Activated CD4-positive, alpha-beta T cell treated with anti-CD3 and anti-CD28 coated beads for 4 hours (primary cell): ENCODE data around the gene EOMES.
"Not testable (repeated sequence)": the region's sequence is repeated elsewhere in the genome, so short reads cannot be mapped to it uniquely, and the experiment has no call there.

Experiments used
- DNase-seq, 2 donors: peaks; one replicate each; pipeline ENCODE4 v3.0.0-alpha.2; 2020

EOMES gene

DNA sequence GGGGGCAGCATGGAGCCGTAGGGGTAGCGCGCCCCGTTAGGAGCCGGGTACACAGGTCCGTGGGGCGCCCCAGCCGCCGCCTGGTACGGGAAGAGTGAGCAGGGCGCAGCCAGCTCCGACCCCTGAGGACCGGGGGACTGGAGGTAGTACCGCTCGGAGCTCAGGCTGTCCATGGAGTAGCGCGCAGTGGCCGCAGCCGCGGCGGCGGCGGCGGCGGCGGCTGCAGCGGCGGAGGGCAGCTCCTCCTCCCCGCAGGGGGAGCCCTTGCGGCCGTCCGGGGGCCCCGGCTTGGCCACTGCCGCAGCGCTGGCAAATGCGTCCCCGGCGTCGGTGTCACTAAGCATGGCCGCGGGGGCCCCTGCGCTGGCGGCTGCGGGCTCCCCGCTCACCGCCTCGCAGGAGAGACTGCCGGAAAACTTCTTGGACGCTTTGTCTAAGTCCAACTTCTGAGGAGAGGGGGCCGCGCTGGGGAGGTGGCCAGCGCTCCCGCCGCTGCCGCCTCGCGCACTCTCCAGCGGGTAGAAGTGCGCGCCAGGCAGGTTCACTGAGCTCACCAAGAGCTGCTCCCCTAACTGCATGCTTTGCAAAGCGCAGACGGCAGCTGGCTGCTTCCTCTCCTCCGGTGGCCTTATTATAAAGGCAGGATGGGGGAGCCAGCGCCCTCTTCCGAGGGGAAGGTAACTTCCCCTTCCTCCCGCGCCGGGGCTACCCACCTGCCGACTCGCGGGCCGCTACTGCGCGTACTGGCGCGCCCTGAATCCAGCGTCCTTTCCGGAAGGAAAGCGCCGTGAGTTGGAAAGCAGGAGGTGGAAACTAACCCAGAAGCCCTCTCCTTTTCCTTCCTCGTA lies at the start of gene EOMES:
Gene EOMES (minus strand): TSS at position 607 of the 848 bp plus-strand sequence. CDS start 29 bp downstream, at position 578.
- DNase-seq, result peak; percentile 62 to 66

DNA sequence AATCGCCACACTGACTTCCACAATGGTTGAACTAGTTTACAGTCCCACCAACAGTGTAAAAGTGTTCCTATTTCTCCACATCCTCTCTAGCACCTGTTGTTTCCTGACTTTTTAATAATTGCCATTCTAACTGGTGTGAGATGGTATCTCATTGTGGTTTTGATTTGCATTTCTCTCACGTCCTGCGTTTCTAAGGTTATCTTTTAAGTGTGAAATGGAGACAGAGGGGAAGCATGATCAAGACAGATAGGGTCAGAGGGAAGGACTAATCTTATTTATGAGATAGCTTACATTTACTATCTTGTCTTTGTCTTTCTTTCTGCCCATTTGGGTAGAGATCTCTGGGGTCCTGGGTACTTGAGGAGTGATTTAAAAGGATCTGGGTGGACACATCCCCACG lies 48.3 kb upstream of the EOMES start:
- not testable (repeated sequence) for DNase-seq

DNA sequence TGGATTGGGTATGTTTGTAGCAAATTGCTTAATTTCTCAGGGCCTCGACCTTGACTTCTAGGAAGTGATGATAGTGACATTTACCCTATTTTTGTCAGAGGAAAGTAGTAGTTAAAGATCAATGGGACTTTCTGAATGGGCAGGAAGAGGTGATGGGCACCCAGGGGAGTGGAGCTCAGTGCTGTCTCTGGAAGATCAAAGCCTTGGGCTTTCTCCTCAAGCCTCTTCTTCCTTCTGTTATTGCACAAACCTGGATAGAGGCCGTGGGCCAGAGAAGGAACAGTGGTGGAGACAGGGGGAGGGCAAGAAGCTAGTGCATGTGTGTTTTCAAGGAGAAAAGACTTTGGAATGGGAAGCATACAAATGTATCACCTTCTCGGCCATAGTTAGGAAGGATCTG lies 44.9 kb upstream of the EOMES start:
- DNase-seq, result no peak

DNA sequence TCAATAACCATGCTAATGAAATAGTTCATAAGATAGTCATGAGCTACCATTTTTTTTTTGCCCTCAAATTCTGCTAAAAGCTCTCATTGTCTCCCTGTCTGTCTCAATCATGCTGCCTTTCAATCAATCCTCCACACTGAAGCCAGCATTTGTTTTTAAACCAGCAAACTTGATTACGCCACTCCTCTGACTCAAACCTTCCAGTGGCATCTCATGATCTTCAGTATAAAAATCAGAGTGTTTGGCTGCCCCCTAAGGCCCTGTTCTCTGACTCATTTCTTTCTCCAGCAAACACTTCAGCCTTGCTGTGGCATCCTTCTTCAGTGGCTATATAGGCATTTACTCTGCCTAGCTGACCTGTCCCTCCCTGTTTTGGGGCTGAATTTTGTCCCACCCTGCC lies 36.0 kb upstream of the EOMES start:
- no peak for DNase-seq

DNA sequence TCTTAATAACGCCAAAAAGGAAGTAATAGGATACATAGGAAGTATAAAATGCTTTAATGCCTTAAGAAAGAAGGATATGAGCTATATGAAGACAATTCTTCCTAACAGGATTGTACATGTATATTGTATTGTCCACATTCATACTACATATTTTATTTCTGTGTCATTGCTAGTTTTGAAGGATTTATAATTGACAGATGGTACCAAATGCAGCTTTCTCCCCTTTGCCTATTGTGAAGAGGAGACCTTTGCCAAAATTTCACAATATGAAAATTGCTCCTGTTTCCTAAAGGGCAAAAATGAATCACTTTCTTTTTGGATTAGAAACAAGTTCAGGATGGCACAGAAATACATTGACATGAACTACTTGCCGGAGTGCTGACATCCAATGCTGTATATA lies 34.8 kb upstream of the EOMES start:
- no peak for DNase-seq

DNA sequence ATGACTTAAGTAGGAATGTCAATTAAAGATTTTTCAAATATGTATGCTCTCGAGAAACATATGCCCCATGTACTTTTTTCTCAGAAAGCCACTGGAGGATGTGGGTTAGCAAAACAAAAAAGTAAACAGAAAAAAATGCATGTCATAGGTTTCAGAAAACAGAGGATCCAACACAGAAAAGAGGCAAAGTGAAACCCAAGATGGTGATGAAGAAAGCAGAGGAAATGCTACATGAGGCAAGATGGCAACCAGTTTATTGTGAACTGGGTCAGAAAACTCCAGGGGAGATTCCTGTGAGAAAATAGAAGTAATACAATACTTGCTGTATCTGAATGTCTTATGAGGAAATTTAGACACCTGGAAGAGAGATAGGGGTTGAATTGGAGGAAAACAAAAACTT lies 30.8 kb upstream of the EOMES start:
- no peak for DNase-seq

DNA sequence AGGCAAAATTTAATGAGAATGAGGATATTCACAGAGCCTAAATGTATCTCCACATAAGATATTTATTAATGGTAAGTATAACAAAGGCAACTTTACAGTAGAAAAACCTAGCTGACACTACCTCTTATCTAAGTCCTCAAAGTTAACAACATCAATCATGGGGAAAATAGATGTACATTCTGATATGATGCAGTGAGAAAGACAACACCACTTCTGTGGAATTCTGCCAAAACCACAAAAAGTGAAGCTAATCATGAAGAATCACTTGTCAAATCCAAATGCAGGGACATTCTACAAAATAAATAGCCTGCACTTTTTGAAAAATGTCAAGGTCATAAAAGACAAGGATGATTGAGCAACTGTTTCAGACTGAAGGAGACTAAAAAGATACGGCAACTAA lies 27.5 kb upstream of the EOMES start:
- no peak for DNase-seq

DNA sequence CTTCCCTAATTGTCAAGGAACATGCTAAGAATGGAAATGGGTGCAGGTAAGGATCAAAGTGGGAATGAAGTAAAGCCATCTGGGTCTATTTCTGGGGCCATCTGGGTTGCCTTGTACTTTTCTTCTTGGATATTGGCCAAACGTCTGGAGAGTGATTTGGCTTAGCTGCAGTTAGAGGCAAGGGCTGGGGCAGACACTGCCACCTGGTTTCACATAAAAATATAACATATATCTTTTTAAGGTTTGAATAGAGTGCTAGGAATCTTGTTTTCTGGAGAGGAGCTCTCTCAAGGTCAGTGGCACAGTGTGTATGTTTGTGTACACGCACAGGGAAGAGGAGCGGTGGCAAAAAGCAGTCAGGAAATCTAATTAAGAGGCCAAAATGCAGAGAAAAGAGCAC lies 24.7 kb upstream of the EOMES start:
- no peak for DNase-seq

DNA sequence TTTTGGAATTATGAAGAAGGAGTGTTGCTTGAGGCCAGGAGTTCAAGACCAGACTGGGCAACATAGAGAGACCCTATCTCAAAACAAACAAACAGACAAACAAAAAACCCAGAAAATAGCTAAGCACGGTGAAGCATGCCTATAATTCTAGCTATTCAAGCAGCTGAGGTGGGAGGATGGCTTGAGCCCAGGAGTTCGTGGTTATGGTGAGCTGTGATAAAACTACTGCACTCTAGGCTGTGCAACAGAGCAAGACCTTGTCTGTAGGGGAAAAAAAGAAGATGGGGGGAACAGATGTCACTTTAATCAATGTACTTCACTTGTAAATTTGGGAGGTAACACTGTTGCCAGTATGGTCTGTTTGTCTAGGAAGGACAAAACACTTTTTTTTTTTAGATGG lies 18.7 kb upstream of the EOMES start:
- no peak for DNase-seq

DNA sequence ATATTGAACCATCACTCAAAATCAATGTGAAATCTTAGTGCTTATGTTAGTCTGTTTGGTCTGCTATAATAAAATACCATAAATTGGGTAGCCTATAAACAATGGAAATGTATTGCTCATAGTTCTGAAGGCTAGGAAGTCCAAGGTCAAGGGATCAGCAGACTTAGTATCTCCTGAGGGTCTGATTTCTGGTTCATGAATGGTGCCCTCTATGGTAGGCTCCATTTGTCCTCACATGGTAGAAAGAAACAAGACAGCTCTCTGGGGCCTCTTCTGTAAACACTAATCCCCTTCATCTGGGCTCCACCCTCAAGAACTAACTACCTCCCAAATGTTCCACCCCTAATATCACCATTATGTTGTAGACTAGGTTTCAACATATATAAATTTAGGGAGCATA lies 15.0 kb upstream of the EOMES start:
- no peak for DNase-seq

DNA sequence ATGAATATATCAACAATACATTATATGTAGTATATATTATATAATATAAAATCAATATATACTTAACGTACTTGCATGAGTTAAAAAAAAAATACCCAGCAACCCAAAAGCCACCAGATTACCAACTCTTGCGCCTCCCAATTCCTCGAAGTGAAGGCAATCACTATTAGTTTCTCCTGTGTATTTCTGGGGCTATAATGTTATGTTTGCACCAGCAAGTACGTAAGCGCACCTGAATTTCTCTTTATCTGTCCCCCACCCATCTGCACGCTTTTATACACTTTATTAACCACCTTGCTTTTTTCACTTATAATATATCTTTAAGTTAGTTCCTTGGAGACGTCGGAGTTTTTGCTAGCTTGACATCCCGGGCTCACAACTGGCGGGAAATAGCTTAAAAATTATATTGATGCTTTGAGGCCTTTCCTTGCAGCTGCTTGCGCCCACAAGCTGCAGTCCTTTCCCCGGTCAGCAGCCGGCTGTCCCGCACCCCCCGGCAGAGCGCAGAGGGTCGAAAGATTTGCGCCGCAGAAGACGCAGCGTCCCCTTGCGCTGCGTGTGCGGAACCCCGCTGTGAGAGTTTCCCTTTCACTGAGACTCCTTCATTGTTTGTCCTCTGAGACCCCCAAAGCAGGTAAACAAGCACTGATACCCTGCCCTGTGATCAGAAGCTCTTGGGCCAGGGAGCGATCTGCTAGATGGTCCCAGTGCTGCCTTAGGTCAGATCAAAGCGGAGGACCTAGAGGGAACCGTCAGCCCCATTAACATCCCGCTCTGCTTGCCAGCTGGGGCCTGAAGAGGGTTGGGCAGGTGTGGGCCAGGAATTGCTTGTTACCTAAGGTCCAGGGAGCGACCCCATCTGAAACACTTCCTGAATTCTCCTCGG lies 8.9 kb upstream of the EOMES start:
- no peak for DNase-seq

DNA sequence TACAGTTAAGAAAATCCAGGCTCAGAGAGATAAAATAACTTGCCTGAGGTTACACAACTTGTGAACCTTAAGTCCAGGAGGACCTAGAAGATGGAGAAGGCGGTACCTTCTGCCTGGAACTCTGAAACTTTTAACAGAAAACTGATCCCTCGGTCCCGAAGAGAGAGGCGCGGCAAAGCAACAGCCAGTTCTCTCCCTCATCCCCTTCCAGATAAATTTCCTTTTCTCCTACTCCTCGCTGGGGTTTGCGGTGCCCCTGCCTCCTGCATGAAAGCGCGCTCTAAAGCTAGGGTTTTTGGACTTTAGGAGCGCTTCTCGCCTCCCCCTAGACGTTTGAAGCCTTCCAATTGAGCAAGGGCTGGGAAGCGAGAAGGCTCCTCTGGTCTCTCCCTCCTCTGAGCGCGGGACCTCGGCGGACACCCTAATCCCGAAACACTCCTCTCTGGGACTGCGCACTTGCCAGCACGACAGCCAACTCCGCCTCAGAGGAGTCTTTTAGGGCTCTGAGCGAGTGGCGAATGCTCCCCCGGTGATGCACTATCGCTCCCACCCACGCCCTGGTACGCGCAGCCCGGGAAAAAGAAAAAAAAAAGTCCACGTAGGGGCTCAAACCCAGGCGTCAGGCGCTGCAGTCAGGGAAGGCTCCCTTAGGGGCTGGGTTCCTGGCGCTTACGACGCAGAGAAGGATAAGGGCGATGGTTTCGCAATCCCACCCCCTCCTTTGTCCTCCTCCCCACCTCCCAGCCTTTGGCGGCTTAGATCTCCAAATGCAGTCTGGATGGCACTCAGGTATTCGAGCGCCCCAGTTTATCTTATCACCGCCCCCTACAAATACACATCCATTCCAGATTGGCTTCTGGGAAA lies 7.9 kb upstream of the EOMES start:
- DNase-seq, result peak in 1 of 2 donors; percentile 38

DNA sequence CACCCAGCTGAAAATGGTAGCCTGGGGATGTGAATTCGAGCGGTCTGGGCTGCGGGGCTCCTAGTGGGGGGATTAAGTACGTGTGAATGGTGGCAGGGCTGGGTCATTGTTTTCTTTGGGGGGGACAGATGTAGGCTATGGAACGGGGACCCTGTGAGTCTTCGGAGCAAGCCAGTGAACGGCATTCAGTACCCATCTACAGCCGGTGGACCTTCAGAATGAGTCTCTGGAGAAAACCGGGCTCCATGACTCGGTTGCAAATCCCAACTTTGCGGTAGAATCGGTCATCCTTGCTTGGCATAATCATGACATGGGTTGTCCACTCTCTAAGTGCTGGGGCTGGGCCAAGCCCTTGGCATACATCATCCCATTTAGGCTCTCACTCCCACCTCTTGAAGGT lies 7.2 kb upstream of the EOMES start:
- DNase-seq, result no peak

DNA sequence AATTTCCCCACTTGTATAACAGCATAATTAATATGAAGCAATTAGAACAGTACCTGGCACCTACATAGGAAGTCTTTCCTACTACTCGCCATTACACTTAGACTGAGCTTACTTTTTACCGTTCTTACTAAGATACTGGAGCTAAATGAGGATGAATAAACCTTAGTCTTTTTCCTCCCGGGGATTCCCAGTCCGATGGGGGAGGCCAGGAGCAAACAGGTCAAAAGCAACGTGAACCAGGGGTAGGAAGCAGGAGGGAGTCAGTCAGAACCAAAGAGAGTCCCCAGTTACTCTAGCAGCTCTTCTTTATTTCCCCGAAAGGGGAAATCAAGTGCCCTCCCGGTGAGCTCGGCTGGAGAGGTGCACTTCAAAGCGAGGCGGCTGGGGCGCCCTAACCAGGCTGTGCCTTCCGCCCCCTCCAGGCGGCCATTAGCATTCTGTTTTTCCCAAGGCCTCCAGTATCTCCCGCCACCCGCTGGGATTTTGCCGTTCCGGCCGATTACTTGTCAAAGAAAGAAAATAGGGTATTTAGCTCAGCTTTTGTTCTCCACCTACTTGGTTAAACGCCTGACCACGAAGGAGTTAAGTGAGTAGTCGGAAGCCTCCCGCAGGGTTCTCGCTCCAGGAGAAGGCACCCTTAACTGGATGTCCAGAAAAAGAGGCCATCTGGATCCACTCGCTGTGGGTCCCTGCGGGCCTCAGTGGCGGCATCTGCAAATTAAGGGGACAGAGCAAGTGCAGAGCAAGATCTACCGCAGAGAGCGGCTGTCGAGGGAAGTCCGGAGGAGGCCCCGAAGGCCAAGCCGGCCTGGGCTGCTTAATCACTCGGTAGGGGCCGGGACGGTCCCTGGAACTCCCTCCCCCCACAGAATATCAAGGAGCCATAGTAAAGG lies 6.3 kb upstream of the EOMES start:
- DNase-seq, result no peak

DNA sequence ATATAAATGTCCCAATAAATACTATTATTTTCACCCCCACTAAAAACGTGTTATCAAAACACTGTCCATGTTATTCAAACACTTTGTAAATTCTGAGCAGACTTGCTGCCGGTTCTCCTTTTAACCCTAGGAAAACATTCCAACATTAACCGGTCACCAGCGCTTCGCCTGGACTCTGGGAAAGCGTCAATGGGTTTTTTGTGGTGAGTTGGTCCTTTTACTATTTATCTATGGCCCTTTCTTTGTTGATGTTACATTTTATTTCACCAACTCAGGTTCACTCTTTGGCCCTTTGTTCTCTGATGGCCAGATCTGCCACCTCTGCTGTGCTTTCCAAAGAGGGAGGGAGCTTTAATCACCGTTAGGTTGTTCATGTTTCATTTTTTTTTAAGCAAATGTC lies 4.1 kb upstream of the EOMES start:
- DNase-seq, result no peak

DNA sequence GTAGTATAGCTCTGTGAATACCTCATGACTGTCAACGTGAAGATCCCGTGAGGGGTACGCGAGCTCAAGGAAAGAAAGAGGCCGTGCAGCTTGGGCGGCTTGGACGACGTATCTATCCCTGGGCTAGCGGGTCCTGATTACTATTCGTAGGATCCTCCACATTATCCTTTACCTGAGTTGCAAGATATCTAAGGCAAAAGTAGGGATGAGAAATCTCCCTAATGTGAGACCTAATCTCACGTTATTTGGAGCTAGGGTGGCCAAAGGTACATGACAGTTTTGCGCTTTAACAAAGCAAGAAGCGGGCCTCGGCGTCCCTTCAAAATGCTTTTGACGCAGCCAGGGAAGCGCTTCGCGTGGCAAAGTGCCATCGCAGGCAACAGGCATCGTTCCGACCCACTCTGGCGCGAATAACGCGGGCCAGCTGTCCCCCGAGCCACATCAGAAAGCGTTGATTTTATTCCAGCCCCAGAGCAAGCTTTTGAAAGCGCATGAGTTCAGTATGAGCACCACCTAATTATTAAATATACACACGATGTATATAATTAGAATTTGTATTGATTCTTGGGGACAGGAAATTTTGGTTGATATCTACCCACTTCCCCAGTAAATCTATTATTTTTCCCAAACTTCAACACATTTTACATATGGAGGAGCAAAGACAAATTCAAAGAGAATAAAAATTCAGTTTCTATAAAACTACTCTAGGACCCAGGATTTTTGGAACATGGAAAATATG lies 2.5 kb upstream of the EOMES start:
- DNase-seq, result no peak

DNA sequence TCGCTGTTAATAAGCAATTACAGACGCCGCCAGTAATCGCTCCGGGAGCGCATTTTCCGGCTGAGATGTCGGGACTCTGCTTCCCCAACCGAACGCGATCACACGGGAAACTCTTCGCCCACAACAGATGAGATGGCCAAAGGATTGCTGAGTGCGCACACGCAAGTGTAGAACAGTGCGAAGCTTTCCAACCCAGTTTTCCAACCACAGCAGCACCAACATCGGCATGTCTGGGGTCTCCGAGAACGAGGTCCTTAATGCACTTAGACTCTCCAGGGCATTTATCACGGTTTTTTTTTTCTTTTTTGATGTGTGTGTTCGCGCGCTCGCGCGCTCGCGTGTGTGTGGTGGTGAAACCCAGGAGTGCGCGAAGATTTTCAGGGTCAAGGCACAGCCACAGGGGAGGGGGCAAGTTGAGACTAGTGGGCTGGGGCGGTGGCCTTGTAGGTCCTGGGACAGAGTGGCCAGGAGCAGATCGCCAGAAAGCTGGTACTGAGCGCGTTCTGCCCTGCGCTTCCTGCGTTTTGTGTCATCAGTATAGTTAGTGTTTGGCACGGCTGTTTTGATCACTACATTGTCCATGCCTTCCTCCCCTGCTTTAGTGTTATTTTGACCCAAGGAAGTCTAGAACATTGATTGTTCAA lies 1.8 kb upstream of the EOMES start:
- DNase-seq, result no peak

DNA sequence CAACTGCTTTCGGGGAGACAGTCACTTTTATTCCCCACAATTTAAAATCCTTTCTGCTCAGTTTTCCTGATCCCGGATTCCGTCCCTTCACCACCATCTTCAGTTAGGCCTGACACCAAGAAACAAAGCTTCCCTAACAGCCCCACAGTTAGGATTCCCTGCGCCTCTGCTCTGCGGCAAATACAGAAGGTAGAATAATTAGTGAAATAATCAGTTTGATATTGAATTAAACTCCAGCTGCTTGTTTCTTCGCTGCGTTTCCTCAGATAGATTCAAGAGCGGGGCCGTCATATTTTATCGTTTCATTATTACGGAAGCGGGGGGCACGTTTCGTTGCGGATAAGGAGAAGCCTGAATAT lies 1.3 kb upstream of the EOMES start:
- no peak for DNase-seq

DNA sequence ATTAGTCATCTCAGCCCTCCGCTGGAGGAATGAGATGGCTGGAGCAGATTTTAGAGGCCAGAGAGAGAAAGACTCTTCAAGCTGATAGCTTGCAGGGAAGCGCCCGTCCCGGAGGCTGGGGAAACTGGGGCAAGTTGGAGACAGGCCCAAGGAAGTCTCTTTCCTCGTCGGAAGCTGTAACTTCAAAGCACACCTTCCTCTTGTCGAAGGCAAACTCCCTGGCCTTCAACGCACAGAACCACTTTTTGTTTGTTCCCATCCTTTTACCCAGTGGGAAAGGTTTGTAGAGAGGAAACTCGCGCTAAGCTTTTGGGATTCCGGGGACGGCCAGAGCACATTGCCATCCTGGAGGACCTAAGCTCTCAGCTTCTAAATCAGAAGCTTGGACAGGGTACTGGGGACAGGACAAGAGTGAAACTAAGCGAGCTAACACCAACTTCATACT lies 900 bp upstream of the EOMES start:
- no peak for DNase-seq

DNA sequence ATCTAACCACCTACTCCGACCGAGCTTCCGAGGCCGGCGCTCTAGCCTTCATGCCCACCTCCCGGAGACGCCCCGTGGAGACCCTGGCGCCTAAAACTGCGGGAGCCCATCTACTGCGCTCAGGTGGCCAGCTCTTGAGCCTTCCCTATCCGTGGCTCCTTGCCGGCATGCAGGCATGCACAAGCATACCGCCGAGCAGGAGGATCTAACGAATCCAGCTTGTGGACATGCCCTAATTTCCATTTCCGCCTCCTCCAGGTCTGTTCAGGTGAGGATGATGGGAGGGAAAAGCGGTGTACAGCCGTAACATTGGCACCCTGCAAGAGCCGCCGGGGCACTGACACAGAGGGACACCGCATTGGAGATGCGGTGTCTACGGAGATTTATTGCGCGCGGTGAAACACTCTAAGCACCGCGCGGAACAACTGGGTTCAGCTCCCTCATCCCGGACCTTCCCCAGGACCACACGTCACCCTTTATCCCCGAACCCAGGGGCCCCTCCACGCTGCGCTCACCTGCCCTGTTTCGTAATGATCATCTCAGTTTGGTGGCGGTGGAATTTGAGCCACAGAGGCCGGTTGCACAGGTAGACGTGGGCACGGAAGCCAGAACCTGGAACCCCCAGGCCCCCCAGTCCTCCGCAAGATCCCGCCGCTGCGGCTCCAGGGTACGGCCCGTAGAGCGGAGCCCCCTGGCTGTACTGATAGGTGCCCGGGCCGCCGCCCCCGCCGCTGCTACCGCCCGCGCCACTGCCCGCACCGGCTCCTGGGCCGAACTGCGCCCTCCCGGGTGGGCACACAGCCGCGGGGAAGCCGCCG lies 1.0 kb downstream of the EOMES start:
- peak in 1 of 2 donors; percentile 58 for DNase-seq
